ENCODE results near the gene NOG.

- TF ChIP-seq CTCF (IDR thresholded peaks at IDR 0.05): no peak
- no peak for TF ChIP-seq POLR2A (IDR thresholded peaks at IDR 0.05)
Measured at GRCh38 chr17:56640116-56640515, 46.6 kb downstream of the NOG start.
